ENCODE results near the gene VAC14.
A peak's percentile ranks its signal among the peaks of the same experiment; 100 is the strongest.

The VAC14 gene

DNA sequence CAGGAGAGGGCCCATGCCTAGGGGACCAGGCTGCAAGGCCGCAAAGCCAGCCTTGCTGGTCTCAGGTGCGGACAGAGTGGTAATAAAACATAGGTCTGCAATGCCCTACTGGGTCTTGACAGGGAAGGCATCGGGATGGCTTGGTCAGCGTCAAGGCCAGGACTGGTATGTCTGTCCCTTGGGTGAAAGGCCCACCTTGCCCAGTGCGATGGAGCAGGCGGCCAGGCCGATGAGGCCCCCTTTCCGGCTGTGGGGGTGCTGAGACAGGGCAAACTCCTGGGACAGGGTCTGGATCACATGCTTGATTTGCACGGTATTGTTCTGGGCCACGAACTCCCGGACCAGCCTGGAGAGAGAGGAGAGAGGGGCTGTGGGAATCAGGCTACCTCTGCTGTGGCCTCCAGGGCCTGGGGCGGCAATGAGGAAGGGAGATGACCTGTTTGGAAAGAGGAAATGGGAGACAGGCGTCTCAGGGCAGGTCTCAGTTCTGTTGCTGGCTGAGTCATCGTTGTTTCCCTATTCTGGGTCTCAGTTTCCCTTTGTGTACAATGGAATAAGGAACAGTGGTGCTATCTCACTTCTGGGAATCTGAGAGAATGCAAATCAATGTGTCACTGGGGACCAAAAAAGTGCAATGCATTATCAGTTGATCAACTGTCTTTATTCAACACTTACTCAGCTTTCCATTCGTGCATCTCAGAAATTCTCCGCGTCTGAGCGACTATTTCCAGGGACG, 14.8 kb downstream of the VAC14 start:
- no peak for DNase-seq (ENCODE audit: low read depth)

DNA sequence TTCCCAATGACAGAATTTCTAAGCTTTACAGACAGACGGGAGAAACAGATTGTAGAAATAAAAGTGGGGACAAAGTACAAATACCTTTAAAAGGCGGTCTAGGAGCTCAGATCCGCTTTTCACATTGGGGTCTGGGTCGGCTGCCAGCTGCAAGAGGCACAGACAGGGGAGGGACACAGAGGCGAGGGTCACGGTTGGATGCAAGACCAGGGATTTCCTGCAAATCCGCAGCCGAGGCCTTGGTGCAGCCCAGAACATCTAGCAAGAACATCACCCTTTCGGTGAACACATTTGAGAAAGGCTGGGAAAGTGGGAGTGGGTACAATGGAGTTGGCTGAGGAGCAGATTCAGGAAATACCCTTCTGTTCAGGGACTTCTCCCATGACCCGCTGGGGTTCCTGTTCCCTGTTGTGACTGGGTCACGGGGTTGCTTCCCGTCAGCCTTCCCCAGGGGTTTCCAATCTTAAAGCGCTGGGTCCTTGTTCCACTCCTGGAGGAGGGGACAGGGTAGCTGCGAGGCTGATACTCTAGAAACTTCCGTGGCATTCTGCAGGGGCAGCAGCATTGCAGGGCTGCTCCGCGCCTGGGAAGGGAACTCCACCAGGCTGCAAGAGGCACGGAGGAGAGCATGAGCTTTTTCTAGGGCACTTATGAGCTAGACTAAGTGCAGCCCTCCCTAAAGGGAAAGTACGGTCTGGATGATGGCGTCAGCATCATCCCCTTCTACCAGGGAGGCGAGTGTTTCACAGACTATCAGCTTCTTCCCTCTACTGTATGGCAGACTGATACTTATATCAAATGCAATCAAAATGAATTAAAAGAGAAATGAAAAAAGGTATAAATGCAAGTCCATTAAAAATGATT, 16.0 kb downstream of the VAC14 start:
- DNase-seq (ENCODE audit: low read depth): no peak

DNA sequence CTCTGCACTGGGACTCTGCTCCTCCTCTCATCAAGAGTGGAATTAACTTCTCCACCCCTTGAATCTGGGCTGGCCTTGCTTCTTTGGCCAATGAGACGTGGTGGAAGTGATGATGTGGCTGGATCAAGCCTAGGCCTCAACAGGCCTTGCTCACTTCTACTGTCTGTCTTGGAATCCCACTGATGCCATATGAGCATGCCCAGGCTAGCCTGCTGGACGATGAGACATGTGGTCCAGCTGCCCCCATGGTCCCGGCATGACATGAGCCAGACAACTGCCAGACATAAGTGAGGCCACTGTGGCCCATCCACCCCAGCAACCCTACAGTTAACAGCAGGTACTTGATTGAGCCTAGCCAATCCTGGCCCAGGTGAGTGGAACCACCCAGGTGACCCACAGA, 18.7 kb downstream of the VAC14 start:
- DNase-seq (ENCODE audit: low read depth): no peak

- no peak for DNase-seq (ENCODE audit: low read depth)
Measured at GRCh38 chr16:70781800-70782199, 19.2 kb downstream of the VAC14 start.

- no peak for DNase-seq (ENCODE audit: low read depth)
Measured at GRCh38 chr16:70780546-70780945, 20.4 kb downstream of the VAC14 start.

DNA sequence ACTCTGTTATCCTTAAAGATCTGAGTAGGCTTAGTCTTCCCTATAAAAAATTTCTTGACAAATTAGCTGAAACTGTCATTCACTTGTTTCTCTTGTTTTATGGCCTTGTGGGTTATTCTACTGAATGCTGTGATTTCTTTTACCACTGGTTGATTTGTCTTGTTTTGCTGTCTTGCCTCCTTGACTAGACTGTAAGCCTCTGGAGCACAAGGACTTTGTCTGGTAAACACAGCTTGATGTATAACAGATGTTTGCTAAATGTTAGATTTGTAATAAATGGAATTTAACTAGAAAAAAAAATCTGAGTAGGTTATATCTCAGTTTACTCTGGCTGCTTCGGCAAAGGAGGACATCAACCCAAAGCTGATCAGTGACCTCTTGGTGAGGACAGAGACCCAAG, 21.6 kb downstream of the VAC14 start:
- DNase-seq (ENCODE audit: low read depth): no peak

DNA sequence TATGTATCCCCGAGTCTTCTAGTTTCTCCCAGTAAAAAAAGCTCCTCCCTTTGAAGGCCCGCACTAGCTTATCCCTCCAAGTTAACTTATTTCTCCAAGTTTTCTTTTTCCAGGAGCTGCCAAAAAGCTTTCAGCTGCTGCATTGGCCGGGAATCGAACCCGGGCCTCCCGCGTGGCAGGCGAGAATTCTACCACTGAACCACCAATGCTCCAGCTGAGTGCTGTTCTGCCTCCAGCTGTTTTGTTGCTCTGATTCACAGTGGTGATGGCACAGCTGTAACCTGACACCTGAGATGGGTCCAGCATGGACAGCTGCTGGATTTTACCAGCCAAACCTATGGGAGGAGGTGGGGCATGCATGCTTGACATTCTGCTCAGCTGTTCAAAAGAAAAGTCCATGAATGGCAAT, 22.1 kb downstream of the VAC14 start:
- no peak for DNase-seq (ENCODE audit: low read depth)

DNA sequence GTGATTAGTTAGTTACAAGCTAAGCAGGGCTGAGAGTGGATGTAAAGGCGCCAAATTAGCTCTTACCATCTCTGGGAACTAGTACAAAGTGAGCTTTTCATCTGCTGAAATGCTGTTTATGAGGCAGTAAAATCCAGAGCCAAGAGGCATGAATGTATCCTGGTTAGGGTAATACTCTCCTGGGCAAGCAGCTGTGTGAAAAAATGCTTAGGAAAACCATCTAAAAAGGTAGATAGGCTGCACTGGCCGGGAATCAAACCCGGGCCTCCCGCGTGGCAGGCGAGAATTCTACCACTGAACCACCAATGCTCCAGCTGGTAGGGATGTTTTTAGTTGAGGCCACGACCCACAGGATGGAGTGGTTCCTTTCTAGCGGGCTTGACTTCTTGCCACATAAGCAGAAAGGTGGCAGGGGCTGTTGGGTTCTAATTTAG, 23.0 kb downstream of the VAC14 start:
- DNase-seq (ENCODE audit: low read depth): no peak

DNA sequence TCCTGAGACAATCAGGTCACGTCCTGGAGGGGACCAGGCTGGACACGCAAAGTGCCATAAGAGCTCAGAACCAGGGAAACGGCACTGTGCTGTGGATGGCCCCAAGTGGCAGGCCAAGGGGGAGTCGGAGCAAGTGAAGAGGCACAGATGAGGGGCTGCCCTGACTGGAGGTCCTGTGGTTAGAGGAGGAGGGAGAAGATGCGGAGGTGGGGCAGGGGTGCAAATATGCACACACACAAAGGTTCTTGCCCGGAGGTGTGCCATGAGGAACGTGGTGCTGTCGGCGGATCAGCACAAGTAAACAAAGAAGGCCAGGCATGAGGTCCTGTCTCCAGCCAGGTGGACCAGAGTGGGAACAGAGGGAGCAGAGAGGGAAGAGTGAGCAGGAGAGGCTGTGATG, 23.5 kb downstream of the VAC14 start:
- no peak for DNase-seq (ENCODE audit: low read depth)

DNA sequence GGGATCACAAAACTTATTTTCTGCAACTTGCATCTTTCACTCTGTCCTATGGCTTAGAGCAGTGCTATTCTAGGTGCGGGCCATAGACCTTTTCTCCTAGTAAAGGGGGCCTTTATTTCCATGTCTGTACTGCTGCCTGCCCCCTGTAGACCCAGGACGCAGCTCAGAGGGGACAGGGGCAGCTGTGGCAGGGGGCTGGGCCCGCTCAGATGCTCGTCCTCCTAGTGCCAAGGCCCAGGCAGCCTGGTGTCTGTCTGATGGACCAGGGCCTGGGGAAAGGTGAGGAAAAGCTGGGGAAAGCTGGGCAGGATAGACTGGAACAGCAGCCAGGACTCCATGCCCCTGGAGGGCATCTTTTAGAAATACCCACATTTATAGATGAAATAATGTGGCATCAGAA, 25.6 kb downstream of the VAC14 start:
- DNase-seq (ENCODE audit: low read depth): no peak

DNA sequence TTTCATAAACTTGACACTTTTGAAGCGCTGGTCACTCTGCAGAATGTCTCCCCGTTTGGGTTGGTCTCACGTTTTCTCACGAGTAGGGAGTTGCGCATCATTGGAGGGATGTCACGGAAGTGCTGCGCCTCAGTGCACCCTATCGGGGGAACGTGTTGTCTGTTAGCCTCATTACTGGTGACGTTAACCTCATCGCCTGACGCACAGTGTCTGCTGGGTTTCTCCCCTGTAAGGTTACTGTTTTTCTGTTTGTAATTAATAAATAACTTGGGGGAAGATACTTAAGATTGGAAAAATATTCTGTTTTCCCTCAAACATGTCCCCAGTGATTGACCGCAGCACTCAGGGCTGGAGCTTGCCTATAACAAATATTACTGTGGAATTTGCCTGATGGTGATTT, 26.7 kb downstream of the VAC14 start:
- DNase-seq (ENCODE audit: low read depth): no peak

DNA sequence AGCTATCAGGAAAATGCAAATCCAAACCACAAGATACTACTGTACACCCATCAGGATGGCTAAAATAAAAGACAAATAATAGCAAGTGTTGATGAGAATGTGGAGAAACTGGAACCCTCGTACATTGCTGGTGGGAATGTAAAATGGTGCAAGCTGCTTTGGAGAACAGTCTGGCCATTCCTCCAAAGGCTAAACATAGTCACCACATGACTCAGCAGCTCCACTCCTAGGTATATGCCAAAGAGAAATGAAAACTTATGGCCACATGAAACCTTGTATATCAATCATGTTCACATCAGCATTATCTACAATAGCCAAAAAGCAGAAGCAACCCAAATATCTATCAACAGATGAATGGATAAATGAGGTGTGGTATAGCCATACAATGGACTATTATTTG, 28.5 kb downstream of the VAC14 start:
- no peak for DNase-seq (ENCODE audit: low read depth)

DNA sequence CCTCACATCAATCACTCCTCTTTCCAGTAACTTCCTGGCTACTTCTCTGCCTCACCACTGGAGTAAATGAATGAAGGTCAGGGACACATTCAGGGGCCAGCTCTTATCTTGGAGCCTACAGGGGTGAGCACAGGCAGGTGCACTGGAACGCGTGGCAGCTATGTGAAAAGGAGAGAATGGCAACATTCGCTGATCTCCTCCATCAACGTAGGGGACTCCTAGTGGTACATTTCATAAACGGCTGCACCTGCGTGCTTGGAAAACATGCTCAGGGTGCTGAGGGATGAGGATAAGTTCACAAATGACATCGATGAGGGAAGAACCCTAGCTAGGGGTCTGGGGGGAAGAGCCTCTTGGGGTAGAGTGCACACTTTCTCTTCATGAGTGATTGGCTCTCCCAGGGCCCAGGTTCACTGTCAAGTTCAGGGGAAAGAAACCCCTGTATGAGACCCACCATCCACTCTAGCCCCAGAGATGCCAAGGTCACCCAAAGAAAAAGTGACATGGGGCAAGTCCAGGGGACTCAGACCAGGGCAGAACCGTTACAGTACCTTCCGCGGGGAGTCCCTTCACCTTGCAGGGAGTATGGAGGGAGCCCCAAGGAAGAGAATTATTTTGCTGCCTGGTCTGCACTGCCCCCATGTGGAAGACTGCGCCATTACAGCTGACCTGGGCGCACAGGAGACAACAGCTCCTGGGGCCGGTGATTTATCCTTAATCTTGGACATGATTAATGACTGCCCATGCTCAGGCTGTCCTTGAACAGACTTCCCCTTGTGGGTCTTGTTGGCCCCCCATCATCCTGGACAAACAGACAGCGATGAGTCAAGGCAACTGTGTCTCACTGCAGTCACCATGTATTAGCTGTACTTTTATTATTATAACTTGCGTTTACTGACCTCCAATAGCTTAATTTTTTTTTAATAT, 30.1 kb downstream of the VAC14 start:
- peak; percentile 26 for DNase-seq (ENCODE audit: low read depth)

- no peak for DNase-seq (ENCODE audit: low read depth)
Measured at GRCh38 chr16:70770291-70770625, 30.7 kb downstream of the VAC14 start.

DNA sequence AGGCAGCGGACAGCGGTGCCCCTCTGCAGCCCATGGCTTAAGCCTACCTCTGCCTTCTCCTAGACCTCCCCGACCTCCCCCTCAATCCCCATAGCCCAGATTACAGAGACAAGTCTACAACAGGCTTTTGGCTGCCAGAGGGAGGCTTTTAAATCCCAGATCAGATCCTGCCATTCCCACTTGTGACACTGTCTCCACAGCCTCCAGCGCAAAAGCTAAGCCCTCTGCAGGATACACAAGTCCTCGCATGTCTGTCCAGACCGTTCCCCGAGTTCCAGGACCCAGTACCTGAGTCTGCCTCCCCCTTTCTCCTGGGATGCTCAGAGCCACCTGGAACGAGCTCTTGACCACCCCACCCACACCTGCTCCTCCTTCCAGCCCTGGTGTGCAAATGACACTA, 31.2 kb downstream of the VAC14 start:
- DNase-seq (ENCODE audit: low read depth): no peak

DNA sequence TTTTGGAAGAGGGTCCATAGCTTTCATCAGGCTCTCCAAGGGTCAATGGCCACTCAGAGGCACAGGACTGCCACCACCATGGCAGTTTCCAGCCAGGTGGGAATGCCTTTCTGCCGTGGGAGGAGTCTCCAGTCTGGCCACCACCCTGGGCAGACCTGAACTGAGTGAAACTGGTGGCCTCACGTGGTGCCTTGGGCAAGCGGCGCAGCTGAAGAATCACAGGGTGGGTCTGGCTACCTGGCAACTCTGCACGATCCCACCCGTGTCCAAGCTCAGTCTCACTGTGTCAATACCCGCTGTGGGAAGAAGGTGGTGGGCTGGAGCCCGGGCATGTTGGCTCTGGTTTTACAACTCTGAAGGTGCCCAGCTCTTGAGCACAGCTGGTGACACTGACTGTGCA, 31.8 kb downstream of the VAC14 start:
- no peak for DNase-seq (ENCODE audit: low read depth)

- no peak for DNase-seq (ENCODE audit: low read depth)
Measured at GRCh38 chr16:70768203-70768580, 32.8 kb downstream of the VAC14 start.

DNA sequence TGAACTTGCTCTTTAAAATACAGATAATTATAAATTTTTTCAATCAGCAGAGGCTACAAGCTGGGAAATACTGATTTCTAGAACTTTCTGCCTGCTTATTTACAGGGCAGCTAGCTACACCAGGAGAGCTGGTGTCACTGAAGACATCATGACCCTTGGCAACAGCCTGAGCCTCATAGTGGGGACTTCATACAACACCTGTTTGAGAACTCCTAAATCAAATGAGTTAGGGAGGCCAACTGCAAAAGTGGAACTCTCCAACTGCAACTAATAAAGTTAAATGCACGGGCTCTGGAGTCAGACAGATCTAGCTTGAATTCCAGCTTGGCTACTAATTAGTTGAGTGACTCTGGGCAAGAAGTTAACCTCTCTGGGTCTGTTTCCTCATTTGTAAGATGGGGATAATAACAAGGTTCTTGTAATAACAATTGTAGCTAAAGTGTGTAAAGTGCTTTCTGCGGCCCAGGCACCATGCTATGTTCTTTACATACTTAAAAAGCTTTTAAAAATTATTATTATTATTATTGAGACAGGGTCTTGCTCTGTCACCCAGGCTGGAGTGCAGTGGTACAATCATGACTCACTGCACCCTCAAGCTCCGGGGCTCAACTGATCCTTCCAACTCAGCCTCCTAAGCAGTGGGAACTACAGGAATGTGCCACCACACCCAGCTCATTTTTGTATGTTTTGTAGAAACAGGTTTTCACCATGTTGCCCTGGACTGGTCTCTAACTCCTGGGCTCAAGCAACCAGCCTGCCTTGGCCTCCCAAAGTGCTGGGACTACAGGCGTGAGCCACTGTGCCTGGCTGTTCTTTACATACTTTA, 33.4 kb downstream of the VAC14 start:
- DNase-seq (ENCODE audit: low read depth): no peak

DNA sequence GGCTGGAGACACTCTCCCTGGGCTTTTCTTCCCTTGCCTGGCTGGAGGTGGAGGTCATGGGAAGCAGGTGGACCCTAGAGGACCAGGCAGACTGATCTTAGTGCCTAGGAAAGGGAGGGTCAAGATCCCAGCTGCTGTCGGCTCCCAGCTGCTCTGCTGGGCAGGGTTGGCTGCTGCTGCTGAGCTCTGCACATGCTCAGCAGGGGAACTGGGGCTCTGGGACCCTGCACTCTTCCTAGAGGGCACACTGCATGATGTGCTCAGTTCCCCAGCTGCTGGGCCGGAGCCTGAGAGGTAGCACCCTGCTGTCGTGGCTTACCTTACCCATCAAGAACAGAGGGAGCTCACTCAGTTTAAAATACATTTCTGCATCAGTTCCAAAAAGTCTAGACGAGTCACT, 34.3 kb downstream of the VAC14 start:
- no peak for DNase-seq (ENCODE audit: low read depth)

- DNase-seq (ENCODE audit: low read depth): no peak
Measured at GRCh38 chr16:70766176-70766575, 34.8 kb downstream of the VAC14 start.

GRCh38 chr16:70765491-70765890, 35.5 kb downstream of the VAC14 start:
- DNase-seq (ENCODE audit: low read depth): no peak

DNA sequence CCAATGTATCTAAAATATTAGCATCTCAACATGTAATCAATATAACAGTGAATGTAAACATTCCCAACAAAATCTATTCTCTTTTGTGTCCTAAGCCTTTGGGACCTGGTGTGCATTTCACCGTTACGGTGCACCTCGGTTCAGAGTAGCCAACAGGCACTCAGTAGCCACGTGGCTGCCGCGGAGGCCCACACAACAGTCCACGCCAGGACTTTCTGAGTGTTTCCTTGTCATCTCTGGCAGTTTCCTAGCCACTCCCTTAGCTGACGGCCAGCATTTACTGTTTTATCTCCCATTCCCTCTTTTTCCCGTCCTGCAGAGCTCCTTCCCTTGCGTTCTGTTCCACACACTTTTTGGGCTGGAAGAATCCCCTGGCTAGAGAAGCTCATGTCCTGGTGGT, 36.3 kb downstream of the VAC14 start:
- no peak for DNase-seq (ENCODE audit: low read depth)
